Activated naive CD8-positive, alpha-beta T cell (primary cell): Measurements from ENCODE around the gene CRIM1.

ENCODE experiments used
- H3K27ac Mint-ChIP-seq: one replicate; pipeline ENCODE4 v1.8.0; 2021; ENCODE audit warnings: mixed read lengths
- H3K27me3 Mint-ChIP-seq: one replicate; pipeline ENCODE4 v1.8.0; 2021; ENCODE audit warnings: mixed read lengths
- H3K36me3 Mint-ChIP-seq: one replicate; pipeline ENCODE4 v1.8.0; 2021; ENCODE audit warnings: mixed read lengths
- H3K4me1 Mint-ChIP-seq: one replicate; pipeline ENCODE4 v1.8.0; 2021; ENCODE audit warnings: low read depth, mixed read lengths
- H3K4me3 Mint-ChIP-seq: one replicate; pipeline ENCODE4 v1.8.0; 2021; ENCODE audit warnings: mild to moderate bottlenecking, mixed read lengths
- H3K9me3 Mint-ChIP-seq: one replicate; pipeline ENCODE4 v1.8.0; 2021; ENCODE audit warnings: low read depth, mixed read lengths

CRIM1 gene

DNA sequence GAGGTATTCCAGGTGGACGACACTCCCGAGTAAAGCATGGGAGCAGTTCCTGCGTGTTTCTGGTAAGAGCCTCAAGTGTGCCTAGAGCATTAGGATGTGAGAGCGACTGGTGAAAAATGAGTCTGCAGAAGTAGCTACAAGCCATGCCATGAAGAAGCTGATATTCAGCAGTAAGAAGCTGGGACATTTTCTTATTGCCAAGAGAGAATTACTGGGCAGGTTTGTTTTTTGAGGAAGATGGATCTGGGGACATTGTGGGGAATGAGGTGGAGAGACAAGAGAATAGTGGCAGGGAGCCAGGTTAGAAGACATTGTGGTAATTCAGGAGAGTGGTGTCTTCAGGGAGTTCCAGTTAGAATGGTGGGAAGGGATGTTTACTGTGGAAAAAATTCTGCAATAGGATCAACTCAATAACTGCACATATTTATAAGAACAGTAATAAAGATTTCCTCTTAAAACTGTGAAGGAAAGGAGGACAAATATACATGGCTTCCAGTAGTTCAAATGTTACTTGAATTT, 38.2 kb downstream of the CRIM1 start:
- Mint-ChIP-seq H3K27ac (no peak overlapping the region), H3K4me1 (no peaks in the 10 kb centered on the region), H3K27me3 (no peaks in the 10 kb centered on the region), H3K4me3 (no peak overlapping the region), H3K36me3 (no peaks in the 10 kb centered on the region), H3K9me3 (no peaks in the 10 kb centered on the region)

DNA sequence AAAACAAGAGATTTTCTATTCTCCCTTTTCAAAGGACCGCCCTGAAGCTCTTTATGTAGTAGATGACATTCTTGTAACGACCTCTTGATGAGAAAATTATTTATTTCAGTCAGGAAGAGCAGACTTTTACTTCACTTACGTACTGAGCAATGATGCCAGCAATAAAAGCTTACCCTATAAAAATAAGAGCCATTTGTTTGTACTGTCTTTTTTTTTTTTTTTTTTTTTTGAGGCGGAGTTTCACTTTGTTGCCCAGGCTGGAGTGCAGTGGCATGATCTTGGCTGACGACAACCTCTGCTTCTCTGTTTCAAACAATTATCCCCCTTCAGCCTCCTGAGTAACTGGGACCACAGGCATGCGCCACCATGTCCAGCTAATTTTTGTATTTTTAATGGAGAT, 39.2 kb downstream of the CRIM1 start:
- Mint-ChIP-seq H3K9me3 (no peaks in the 10 kb centered on the region), H3K4me3 (no peak overlapping the region), H3K27me3 (no peaks in the 10 kb centered on the region), H3K27ac (no peak overlapping the region), H3K36me3 (no peaks in the 10 kb centered on the region), H3K4me1 (no peaks in the 10 kb centered on the region)

DNA sequence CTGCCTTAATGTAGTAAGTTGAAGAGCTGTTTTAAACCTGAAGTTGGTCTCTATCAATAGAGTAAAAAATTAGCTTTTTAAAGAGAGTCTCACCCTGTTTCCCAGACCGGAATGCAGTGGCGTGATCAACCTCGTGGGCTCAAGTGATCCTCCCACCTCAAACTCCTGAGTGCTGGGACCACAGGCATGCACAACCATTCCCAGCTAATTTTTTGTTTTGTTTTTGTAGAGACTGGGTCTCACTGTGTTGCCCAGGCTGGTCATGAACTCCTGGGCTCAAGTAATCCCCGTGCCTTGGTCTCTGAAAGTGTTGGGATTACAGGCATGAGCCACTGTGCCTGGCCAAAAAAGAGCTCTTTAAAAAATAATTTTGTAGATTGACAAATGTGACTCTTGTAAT, 40.3 kb downstream of the CRIM1 start:
- no peaks in the 10 kb centered on the region for H3K36me3 Mint-ChIP-seq

DNA sequence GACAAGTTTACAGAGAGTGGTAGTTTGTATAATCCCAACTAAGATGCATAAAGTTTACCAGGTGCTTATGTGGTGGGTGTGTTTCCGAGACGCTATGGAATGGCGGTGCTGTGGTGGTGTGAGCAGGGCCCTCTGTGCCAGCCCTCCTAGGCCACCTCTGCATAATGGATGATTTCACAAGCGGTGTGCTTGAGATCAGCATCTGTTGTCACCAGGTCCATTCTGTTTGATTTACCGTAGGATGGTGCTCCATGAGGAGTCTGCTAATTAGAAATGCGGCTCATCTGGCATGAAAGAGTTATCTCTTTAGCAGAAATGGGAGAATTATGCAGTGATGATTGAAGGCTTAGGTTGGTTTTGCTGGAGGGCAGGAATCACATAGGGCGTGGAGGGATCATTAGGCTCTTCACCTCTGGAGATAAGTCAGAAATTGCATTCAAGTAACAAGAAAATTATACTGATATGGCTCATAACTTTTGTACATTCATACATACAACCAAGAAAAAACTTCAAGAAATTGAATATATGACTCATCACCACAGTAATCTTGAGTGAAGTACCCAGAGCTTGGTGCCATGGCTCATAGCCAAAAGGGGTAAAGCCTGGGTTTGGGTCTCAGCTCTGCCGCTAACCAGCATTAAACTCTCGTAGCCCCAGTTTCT, 41.4 kb downstream of the CRIM1 start:
- Mint-ChIP-seq H3K9me3 (no peaks in the 10 kb centered on the region), H3K36me3 (no peaks in the 10 kb centered on the region), H3K4me3 (no peak overlapping the region), H3K27ac (no peak overlapping the region), H3K27me3 (no peaks in the 10 kb centered on the region), H3K4me1 (no peaks in the 10 kb centered on the region)

More for the DNA sequence above, 40.3 kb downstream of the CRIM1 start:
- Mint-ChIP-seq H3K4me1 (no peaks in the 10 kb centered on the region), H3K27ac (no peak overlapping the region), H3K9me3 (no peaks in the 10 kb centered on the region), H3K27me3 (no peaks in the 10 kb centered on the region), H3K4me3 (no peak overlapping the region)

DNA sequence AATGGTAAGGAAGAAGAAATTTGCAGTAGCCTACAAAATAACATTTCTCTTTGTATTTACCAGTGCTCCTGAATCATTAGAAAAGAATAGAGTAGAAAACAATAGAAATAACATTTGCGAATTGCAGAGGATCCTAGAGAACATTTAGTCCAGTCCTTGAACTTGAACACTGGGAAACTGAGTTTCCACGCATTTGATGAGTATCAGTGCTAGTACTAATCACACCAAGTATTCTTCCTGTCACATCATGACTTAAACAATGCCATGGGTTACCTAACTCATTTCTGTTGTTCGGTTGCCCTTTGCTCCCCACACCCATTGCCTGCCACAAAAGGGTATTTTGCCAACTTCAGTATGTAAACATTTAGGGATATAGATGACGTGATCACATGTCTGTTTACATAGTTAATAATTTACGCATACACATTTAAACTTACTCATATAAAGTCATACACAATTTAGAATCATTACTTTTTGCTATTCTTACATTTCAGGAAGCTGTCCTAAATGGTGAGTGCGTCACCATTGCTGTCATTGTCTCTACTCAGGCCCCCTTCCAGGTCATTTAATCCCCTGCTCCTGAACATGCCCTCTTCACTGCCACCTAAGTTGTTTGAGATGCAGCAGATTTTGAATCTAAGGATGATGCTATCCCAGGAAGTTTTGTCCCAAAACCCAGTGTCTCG, 42.3 kb downstream of the CRIM1 start:
- no peaks in the 10 kb centered on the region for H3K9me3 Mint-ChIP-seq
- no peaks in the 10 kb centered on the region for H3K36me3 Mint-ChIP-seq
- H3K27me3 Mint-ChIP-seq, result no peaks in the 10 kb centered on the region
- no peaks in the 10 kb centered on the region for H3K4me1 Mint-ChIP-seq
- H3K4me3 Mint-ChIP-seq, result no peak overlapping the region
- no peak overlapping the region for H3K27ac Mint-ChIP-seq

DNA sequence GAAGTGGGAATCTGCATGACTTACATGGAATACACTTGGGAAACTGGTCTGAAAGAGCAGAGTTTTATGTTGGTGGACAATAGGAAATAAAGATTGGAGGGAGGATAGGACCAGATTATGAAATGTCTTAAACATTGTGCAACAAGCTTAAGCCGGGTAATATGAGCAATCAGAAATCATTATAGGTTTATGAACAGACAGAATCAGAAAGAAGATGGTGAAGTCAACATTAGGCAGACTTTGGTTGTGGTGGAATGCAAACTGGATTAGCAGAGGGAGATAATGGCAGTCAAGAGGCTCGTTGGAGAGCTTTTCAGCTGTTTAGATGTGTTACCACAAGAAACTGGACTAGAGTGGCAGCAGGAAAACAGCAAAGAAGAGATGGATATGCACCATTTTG, 43.5 kb downstream of the CRIM1 start:
- Mint-ChIP-seq H3K9me3 (no peaks in the 10 kb centered on the region), H3K4me1 (no peaks in the 10 kb centered on the region), H3K27me3 (no peaks in the 10 kb centered on the region), H3K36me3 (no peaks in the 10 kb centered on the region), H3K4me3 (no peak overlapping the region), H3K27ac (no peak overlapping the region)

DNA sequence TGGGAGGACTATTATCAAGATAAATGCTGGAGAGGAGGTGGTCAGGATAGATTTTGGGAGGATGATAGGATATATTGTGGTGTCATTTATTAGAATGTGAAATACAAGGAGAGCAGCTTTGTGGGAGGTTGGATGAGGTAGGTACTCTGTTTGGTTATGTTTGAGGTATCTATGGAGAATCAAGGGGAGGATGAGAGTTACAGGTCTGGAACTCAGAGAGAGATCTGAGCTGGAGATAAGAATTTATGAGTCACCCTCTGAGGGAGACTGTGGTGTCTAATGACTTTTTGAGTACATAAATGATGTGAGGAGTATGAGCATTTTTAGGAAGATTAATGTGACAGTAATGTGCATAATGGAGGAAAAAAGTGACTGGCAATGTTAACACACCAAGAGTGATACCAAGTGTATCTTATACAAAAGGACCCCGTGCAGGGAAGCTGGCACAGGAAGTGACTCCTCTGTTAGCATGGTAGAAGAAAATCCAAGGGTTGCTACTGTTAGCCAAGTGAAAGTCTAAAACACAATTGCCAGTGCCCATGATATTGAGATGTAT, 48.2 kb downstream of the CRIM1 start:
- Mint-ChIP-seq H3K27me3 (peaks cover 3% of the 10 kb centered on the region), H3K36me3 (no peaks in the 10 kb centered on the region), H3K9me3 (no peaks in the 10 kb centered on the region), H3K27ac (no peak overlapping the region), H3K4me1 (no peaks in the 10 kb centered on the region), H3K4me3 (no peak overlapping the region)

DNA sequence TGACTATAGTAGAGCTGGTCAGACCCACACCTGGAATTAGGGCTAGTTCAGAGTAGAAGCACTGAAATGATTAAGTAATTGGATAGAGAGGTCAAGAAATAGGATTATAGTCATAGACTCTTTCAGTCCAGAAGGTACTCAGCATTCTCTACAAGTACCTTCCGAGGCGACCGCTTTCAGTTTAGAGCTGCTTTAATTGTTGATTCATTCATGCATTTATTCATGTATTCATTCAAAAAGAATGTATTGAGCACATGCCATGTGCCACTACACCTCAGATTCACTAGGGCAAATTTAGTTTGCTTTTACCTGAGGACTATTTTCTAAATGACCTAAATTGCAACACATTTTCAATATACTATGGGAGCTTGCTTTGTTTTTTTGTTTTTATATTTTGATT, 48.7 kb downstream of the CRIM1 start:
- H3K4me3 Mint-ChIP-seq, result no peak overlapping the region
- no peaks in the 10 kb centered on the region for H3K4me1 Mint-ChIP-seq
- peaks cover 3% of the 10 kb centered on the region for H3K27me3 Mint-ChIP-seq

DNA sequence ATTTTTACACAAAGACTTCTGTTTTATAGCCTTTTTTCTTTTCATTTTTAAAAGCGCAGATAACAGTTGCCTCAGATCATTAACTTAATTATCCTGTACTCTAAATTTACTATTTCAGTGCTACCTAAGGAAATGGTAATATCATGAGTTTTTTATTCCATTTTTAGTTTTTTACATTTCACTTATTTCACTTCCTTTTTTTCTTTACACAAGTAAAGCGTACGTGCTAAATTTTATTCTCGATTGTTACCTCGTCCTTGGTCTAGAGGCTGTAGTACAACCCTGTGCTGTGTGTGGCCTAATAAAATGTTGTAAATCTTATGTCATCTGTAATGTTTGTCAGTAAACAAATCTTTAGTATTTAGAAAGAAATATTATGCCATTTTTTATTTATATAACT, 49.2 kb downstream of the CRIM1 start:
- Mint-ChIP-seq H3K9me3 (no peaks in the 10 kb centered on the region), H3K4me3 (no peak overlapping the region), H3K36me3 (no peaks in the 10 kb centered on the region), H3K27ac (no peak overlapping the region), H3K4me1 (no peaks in the 10 kb centered on the region), H3K27me3 (peaks cover 3% of the 10 kb centered on the region)

More for the DNA sequence above, 48.7 kb downstream of the CRIM1 start:
- Mint-ChIP-seq H3K36me3 (no peaks in the 10 kb centered on the region), H3K9me3 (no peaks in the 10 kb centered on the region), H3K27ac (no peak overlapping the region)

DNA sequence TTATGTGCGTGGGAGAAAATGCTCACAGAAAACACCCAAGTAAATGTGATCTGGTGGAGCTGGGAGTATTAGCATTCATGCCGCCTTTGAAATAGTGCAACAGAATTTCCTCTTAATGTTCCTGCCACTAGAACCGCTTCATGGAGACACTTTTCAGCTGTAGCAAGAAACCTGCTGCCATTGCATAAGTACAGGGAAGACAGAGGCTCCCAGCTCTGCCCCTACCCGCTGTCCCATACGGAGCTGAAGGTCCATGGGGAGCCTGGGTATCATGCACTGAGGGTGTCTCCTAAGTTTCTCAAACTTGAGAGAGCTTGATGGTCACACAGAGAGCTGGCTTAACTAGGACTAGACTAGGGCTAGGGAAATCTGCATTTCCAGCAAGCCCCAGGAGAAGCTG, 49.6 kb downstream of the CRIM1 start:
- Mint-ChIP-seq H3K4me1 (no peaks in the 10 kb centered on the region), H3K9me3 (no peaks in the 10 kb centered on the region), H3K27ac (no peak overlapping the region), H3K27me3 (peaks cover 3% of the 10 kb centered on the region), H3K4me3 (no peak overlapping the region), H3K36me3 (no peaks in the 10 kb centered on the region)

DNA sequence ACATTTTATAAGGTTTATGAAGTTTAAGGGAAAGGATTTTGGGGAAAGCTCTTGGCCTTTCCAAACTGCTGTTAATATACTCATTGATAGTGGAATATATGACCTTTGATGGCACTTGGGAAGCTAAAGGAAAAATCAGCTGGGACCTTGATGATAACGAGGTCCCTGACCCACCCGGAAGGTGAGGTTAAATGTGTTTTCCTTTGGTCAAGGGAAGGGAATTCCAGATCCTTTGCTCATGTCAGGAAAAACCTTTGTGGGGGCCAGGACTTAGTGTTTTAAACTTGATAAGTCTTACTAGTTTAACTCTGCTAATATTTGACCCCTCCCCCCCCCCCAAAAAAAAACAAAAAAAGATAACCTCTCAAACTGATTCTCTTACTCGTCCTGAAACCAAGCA, 50.7 kb downstream of the CRIM1 start:
- Mint-ChIP-seq H3K4me1 (no peaks in the 10 kb centered on the region), H3K9me3 (no peaks in the 10 kb centered on the region), H3K27me3 (peaks cover 3% of the 10 kb centered on the region), H3K36me3 (no peaks in the 10 kb centered on the region), H3K27ac (no peak overlapping the region), H3K4me3 (no peak overlapping the region)

DNA sequence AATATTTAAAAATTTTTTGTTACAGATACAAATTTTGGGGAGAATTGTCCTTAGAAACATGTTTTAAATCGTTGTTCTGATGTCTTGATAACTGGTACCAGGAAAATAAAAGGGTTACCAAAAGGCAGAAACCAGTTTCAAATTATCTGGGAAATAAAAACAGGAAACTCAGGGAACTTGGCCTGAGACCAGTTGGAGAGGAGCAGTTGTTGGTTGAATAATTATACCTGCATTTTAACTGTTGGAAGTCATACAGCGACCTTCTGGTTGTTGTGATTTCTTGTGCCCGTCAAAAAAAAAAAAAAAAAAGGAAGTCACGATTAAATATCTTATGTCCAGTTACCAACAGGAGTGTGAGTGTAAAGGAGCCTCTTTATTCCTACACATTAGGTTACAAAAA, 51.8 kb downstream of the CRIM1 start:
- Mint-ChIP-seq H3K9me3 (no peaks in the 10 kb centered on the region), H3K27ac (no peak overlapping the region), H3K36me3 (no peaks in the 10 kb centered on the region), H3K4me3 (no peak overlapping the region), H3K27me3 (peaks cover 5% of the 10 kb centered on the region), H3K4me1 (no peaks in the 10 kb centered on the region)

DNA sequence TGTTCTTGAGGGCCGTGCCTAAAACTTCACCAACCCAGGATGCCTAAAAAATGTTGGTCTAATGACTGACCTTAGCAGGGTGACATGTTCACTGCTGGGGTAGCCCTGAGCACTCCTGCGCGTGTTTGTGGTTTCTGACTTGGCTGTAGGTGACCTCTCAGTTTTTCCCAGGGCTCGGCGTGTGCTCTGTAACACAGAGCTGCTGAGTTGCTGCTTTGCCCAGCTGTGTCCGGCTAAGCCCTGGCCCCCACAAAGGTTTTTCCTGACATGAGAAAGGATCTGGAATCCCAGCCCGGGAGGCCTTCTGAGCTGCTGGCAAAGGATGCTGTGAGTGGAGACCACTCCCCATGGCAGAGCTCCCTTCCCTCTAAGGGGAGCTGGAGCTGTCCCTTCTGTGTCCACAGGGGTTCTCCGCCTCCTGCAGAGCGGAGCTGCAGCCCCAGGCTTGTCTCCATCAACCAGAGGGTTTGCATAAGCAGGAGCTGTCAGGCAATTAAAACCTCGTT, 52.7 kb downstream of the CRIM1 start:
- peaks cover 5% of the 10 kb centered on the region for H3K27me3 Mint-ChIP-seq
- H3K36me3 Mint-ChIP-seq, result no peaks in the 10 kb centered on the region
- no peak overlapping the region for H3K27ac Mint-ChIP-seq
- no peaks in the 10 kb centered on the region for H3K9me3 Mint-ChIP-seq
- no peaks in the 10 kb centered on the region for H3K4me1 Mint-ChIP-seq
- no peak overlapping the region for H3K4me3 Mint-ChIP-seq

DNA sequence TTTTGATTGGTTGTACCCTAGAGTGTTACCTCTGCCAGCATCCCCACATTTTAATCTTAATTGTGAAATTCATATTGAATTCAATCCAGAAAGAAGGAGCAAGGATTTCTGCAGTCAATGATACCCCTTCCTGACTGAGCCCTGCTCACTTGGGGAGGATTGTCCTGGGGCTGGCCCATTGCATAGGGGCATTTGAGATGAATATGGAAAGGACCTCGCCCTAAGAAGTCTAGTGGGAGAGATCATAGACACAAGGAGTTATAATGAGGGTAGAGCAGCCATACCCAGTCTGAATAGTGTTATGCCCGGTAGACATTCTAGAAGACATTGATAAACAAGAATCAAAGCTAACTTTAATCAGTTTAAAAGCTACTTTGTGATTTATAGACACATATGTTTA, 53.8 kb downstream of the CRIM1 start:
- no peak overlapping the region for H3K27ac Mint-ChIP-seq
- no peak overlapping the region for H3K4me3 Mint-ChIP-seq
- H3K36me3 Mint-ChIP-seq, result no peaks in the 10 kb centered on the region
- no peaks in the 10 kb centered on the region for H3K4me1 Mint-ChIP-seq
- peaks cover 5% of the 10 kb centered on the region for H3K27me3 Mint-ChIP-seq
- no peaks in the 10 kb centered on the region for H3K9me3 Mint-ChIP-seq

DNA sequence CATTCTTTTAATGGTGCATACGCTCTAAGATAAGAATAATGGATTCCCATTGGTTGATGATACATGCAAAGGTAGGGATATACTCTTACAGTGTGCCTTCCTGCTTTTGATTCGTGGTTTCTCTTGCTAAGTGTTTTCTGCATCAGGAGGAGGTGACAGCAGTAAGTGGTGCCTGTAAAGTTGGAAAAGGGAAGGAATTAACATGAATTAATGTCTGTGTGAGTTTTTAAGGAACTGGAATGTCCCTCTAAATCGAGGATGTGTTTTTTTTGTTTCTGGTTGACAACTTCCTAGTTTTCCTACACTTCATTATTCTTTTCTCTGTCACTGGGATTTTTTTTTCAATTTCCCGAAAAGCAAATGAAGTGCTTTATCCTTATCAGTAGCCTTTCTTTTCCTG, 54.4 kb downstream of the CRIM1 start:
- H3K27me3 Mint-ChIP-seq, result peaks cover 5% of the 10 kb centered on the region
- no peak overlapping the region for H3K4me3 Mint-ChIP-seq
- no peaks in the 10 kb centered on the region for H3K9me3 Mint-ChIP-seq
- H3K36me3 Mint-ChIP-seq, result no peaks in the 10 kb centered on the region
- no peak overlapping the region for H3K27ac Mint-ChIP-seq
- no peaks in the 10 kb centered on the region for H3K4me1 Mint-ChIP-seq
